WI38 (cell line): ENCODE results near the gene SPTB.

Experiments
- H3K4me3 ChIP-seq: 2 replicates; pipeline ENCODE4 v1.5.1; 2011; ENCODE audit warnings: low read depth, mild to moderate bottlenecking, control low read depth, low read length
- TF ChIP-seq, protein P1 (sequence below): IDR thresholded peaks from 2 replicates; pipeline ENCODE4 v1.5.1; 2012; ENCODE audit warnings: low read depth, mild to moderate bottlenecking, control low read depth, low read length

The SPTB gene

GRCh38 chr14:64861916-64862315 is 17.8 kb downstream of the SPTB start:
- H3K4me3 ChIP-seq: no peak overlapping the region
- TF ChIP-seq, protein P1, sequence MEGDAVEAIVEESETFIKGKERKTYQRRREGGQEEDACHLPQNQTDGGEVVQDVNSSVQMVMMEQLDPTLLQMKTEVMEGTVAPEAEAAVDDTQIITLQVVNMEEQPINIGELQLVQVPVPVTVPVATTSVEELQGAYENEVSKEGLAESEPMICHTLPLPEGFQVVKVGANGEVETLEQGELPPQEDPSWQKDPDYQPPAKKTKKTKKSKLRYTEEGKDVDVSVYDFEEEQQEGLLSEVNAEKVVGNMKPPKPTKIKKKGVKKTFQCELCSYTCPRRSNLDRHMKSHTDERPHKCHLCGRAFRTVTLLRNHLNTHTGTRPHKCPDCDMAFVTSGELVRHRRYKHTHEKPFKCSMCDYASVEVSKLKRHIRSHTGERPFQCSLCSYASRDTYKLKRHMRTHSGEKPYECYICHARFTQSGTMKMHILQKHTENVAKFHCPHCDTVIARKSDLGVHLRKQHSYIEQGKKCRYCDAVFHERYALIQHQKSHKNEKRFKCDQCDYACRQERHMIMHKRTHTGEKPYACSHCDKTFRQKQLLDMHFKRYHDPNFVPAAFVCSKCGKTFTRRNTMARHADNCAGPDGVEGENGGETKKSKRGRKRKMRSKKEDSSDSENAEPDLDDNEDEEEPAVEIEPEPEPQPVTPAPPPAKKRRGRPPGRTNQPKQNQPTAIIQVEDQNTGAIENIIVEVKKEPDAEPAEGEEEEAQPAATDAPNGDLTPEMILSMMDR: no peak

GRCh38 chr14:64860039-64860438 is 19.7 kb downstream of the SPTB start:
- no peak overlapping the region for H3K4me3 ChIP-seq
- TF ChIP-seq, protein P1: no peak

- no peak overlapping the region for H3K4me3 ChIP-seq
- TF ChIP-seq, protein P1: no peak
Measured at GRCh38 chr14:64857979-64858744, 21.5 kb downstream of the SPTB start.

- TF ChIP-seq, protein P1: no peak
- H3K4me3 ChIP-seq: no peak overlapping the region
Measured at GRCh38 chr14:64856529-64857445, 22.9 kb downstream of the SPTB start.

- TF ChIP-seq, protein P1: no peak
- H3K4me3 ChIP-seq: no peak overlapping the region
Measured at GRCh38 chr14:64855721-64856528, 23.8 kb downstream of the SPTB start.

GRCh38 chr14:64850369-64851137 is 29.2 kb downstream of the SPTB start:
- TF ChIP-seq, protein P1: no peak
- H3K4me3 ChIP-seq: no peak overlapping the region
